Transverse colon (tissue), 4 donors: ENCODE measurements around the gene ARL6IP1.

Experiments used
- CTCF ChIP-seq, 5 experiments: fragments of 200-600 bp in 3 of 5; fragments of 450-650 bp in 2 of 5; sonication (generic) in 3 of 5; IDR thresholded peaks; 1 replicate in 2 of 5; 2 replicates in 3 of 5; pipeline ENCODE4 v1.5.1; 2016 to 2017; ENCODE audit warnings: antibody characterized with exemption in 5 of 5, inconsistent platforms in 3 of 5, mild to moderate bottlenecking in 2 of 5, moderate library complexity in 1 of 5
- EP300 ChIP-seq: sonication (generic); formaldehyde crosslinking; IDR thresholded peaks from one replicate; pipeline ENCODE4 v1.6.1; 2017; ENCODE audit warnings: antibody characterized with exemption, low read depth
- POLR2A ChIP-seq: fragments of 450-650 bp; IDR thresholded peaks from one replicate; pipeline ENCODE4 v1.6.1; 2016; ENCODE audit warnings: antibody characterized with exemption, mild to moderate bottlenecking, moderate library complexity
- POLR2AphosphoS5 ChIP-seq, 3 donors: sonication (generic); formaldehyde crosslinking; IDR thresholded peaks; one replicate each; pipeline ENCODE4 v1.6.1; 2016; ENCODE audit warnings: antibody characterized with exemption in 3 of 3

DNA sequence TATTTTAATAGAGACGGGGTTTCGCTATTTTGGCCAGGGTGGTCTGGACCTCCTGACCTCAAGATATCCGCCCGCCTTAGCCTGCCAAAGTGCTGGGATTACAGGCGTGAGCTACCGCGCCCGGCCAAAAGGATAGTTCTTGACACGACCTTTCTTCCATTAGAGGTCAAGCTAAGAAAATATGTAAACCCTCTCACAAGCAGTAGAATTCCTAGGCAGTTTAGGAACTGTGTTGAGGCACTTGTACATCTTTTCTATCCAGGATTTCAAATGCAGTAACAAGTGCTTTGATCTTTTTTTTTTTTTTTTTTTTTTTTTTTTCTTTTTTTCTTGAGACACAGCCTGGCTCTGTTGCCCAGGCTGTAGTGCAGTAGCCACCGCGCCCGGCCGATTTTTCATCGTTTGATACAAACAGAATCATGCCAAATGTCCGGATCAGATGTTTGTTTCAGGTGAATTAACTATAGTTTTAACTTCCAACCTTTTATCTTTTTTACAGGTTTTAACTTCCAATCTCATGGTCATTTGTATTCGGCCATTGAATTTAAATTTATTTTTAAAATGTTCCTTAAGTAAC, 1.5 kb upstream of the ARL6IP1 start:
- TF ChIP-seq CTCF (IDR thresholded peaks at IDR 0.05) (no peak), POLR2AphosphoS5 (IDR thresholded peaks at IDR 0.05) (no peak), POLR2A (no peak), EP300 (no peak)
